HepG2 (cell line): ENCODE measurements around the gene SAC3D1. TPM values are rescaled to one million over a fixed set of nuclear protein-coding genes. Genes with fewer than 3 reads are reported as not detected.

Experiments
- CBX1 ChIP-seq: IDR thresholded peaks from one replicate; pipeline ENCODE4 v1.6.1; 2016; ENCODE audit warnings: antibody characterized with exemption, low read depth
- HMG20B ChIP-seq: conservative IDR thresholded peaks from 2 replicates; pipeline ENCODE4 v1.6.1; 2016; ENCODE audit warnings: missing genetic modification reagents, missing compliant biosample characterization
- SETDB1 ChIP-seq: sonication (generic); formaldehyde crosslinking; IDR thresholded peaks from 2 replicates; pipeline ENCODE4 v1.5.1; 2020; ENCODE audit warnings: missing genetic modification reagents, mild to moderate bottlenecking, borderline replicate concordance
- ZBTB8A ChIP-seq: sonication (generic); formaldehyde crosslinking; IDR thresholded peaks from 2 replicates; pipeline ENCODE4 v1.4.0; 2020; ENCODE audit warnings: mild to moderate bottlenecking, low read depth, missing genetic modification reagents, borderline replicate concordance
- ZFP37 ChIP-seq: sonication (generic); formaldehyde crosslinking; IDR thresholded peaks from 2 replicates; pipeline ENCODE4 v1.4.0; 2020; ENCODE audit warnings: missing genetic modification reagents, borderline replicate concordance
- ZNF17 ChIP-seq: sonication (generic); formaldehyde crosslinking; IDR thresholded peaks from 2 replicates; pipeline ENCODE4 v1.5.0; 2020; ENCODE audit warnings: mild to moderate bottlenecking, missing genetic modification reagents
- ZNF33A ChIP-seq: sonication (generic); formaldehyde crosslinking; IDR thresholded peaks from 2 replicates; pipeline ENCODE4 v1.5.1; 2020; ENCODE audit warnings: missing genetic modification reagents, mild to moderate bottlenecking, moderate library complexity, borderline replicate concordance
- ZNF629 ChIP-seq: sonication (generic); formaldehyde crosslinking; conservative IDR thresholded peaks from 2 replicates; pipeline ENCODE4 v1.5.0; 2020; ENCODE audit warnings: missing genetic modification reagents
- ZNF75D ChIP-seq: sonication (generic); formaldehyde crosslinking; IDR thresholded peaks from 2 replicates; pipeline ENCODE4 v1.8.1; 2023; ENCODE audit warnings: missing genetic modification reagents, mild to moderate bottlenecking, borderline replicate concordance
- ZNF850 ChIP-seq: sonication (generic); formaldehyde crosslinking; conservative IDR thresholded peaks from 2 replicates; pipeline ENCODE4 v1.9.0; 2021; ENCODE audit warnings: mild to moderate bottlenecking, missing genetic modification reagents
- polyA plus RNA-seq, 8 experiments: library from polyadenylated mRNA; depleted of rRNA in 3 of 8; stranded (reverse) in 7 of 8; unstranded in 1 of 8; fragments of >200 nt; fragmentation: Illumina TruSeq in 4 of 8; extraction: Trizol in 4 of 8; gene quantifications; 2 replicates each; pipeline versions ENCODE4 v1.2.1 to v1.2.3, GENCODE V29; 2011 to 2016; ENCODE audit warnings: low read depth in 4 of 8, missing spikeins in 1 of 8, mixed read lengths in 1 of 8; ENCODE audit not compliant: insufficient read depth in 1 of 8
- total RNA-seq, 5 experiments: library from RNA; depleted of rRNA; stranded (reverse); fragments of >200 nt; fragmentation: Illumina TruSeq; extraction: Trizol; gene quantifications; 2 replicates each; pipeline ENCODE4 v1.2.3, GENCODE V29; 2016; ENCODE audit warnings: low read depth in 1 of 5
- TF ChIP-seq, protein P1 (sequence below): sonication (generic); formaldehyde crosslinking; IDR thresholded peaks from 2 replicates; pipeline ENCODE4 v1.4.0; 2020; ENCODE audit warnings: mild to moderate bottlenecking, missing genetic modification reagents
- TF ChIP-seq, protein P2 (sequence below): sonication (generic); formaldehyde crosslinking; IDR thresholded peaks from 2 replicates; pipeline ENCODE4 v1.4.0; 2020; ENCODE audit warnings: missing genetic modification reagents; ENCODE audit errors: not compliant biosample characterization
- TF ChIP-seq, protein P3 (sequence below): sonication (generic); formaldehyde crosslinking; IDR thresholded peaks from 2 replicates; pipeline ENCODE4 v1.5.0; 2020; ENCODE audit warnings: missing genetic modification reagents, mild to moderate bottlenecking, borderline replicate concordance
- TF ChIP-seq, protein P4 (sequence below): IDR thresholded peaks from 2 replicates; pipeline ENCODE4 v1.6.1; 2012; ENCODE audit warnings: inconsistent platforms
- TF ChIP-seq, protein P5 (sequence below), 2 experiments: sonication (generic) in 1 of 2; formaldehyde crosslinking in 1 of 2; IDR thresholded peaks; 2 replicates each; pipeline versions ENCODE4 v1.4.0 to v1.6.1; 2016 to 2020; ENCODE audit warnings: borderline replicate concordance in 1 of 2, low read depth in 1 of 2, mild to moderate bottlenecking in 1 of 2, missing genetic modification reagents in 1 of 2
- TF ChIP-seq, protein P6 (sequence below): sonication (generic); formaldehyde crosslinking; conservative IDR thresholded peaks from 2 replicates; pipeline ENCODE4 v1.4.0; 2020; ENCODE audit warnings: missing genetic modification reagents

The SAC3D1 gene
- total and polyA plus RNA-seq, 2 of the 13 experiments (the other 11 are each of a cell fraction or from before 2014, with no cell fraction given): 7.4 to 36.3 TPM

DNA sequence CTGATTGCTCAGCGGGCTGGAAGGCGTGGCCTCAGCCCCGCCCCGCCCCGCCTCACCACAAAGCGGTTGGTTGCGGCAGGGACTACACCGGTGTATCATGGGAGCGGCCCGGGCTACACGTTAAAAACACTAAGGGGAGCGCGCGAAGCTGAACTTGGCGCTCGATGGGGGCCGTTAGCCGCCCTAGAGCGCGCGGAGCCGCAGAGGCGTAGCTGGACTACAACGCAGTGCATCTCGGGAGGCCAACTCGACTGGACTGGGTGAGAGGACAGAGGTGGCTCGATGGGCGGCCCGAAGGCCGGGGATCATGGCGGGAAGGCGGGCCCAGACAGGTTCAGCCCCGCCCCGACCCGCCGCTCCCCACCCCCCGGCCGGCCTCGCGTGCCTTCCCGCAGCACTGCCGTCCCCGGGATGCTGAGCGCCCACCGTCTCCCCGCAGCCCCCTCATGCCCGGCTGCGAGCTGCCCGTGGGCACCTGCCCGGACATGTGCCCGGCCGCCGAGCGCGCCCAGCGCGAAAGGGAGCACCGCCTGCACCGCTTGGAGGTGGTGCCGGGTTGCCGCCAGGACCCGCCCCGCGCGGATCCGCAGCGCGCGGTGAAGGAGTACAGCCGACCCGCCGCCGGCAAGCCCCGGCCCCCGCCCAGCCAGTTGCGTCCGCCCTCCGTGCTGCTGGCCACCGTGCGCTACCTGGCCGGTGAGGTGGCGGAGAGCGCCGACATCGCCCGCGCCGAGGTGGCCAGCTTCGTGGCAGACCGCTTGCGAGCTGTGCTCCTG, at the start of gene SAC3D1 (continued):
- TF ChIP-seq, protein P1, sequence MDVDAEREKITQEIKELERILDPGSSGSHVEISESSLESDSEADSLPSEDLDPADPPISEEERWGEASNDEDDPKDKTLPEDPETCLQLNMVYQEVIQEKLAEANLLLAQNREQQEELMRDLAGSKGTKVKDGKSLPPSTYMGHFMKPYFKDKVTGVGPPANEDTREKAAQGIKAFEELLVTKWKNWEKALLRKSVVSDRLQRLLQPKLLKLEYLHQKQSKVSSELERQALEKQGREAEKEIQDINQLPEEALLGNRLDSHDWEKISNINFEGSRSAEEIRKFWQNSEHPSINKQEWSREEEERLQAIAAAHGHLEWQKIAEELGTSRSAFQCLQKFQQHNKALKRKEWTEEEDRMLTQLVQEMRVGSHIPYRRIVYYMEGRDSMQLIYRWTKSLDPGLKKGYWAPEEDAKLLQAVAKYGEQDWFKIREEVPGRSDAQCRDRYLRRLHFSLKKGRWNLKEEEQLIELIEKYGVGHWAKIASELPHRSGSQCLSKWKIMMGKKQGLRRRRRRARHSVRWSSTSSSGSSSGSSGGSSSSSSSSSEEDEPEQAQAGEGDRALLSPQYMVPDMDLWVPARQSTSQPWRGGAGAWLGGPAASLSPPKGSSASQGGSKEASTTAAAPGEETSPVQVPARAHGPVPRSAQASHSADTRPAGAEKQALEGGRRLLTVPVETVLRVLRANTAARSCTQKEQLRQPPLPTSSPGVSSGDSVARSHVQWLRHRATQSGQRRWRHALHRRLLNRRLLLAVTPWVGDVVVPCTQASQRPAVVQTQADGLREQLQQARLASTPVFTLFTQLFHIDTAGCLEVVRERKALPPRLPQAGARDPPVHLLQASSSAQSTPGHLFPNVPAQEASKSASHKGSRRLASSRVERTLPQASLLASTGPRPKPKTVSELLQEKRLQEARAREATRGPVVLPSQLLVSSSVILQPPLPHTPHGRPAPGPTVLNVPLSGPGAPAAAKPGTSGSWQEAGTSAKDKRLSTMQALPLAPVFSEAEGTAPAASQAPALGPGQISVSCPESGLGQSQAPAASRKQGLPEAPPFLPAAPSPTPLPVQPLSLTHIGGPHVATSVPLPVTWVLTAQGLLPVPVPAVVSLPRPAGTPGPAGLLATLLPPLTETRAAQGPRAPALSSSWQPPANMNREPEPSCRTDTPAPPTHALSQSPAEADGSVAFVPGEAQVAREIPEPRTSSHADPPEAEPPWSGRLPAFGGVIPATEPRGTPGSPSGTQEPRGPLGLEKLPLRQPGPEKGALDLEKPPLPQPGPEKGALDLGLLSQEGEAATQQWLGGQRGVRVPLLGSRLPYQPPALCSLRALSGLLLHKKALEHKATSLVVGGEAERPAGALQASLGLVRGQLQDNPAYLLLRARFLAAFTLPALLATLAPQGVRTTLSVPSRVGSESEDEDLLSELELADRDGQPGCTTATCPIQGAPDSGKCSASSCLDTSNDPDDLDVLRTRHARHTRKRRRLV (CRISPR knock-in tag): 0 out of 2 replicates have a peak, but pooled peaks have one; percentile 55
- TF ChIP-seq ZFP37 (CRISPR knock-in tag) (0 out of 2 replicates have a peak, but pooled peaks have one; percentile 41), SETDB1 (CRISPR knock-in tag) (no peak), ZNF33A (no peak), ZNF17 (CRISPR knock-in tag) (no peak), HMG20B (no peak), ZNF629 (CRISPR knock-in tag) (no peak), ZNF850 (CRISPR knock-in tag) (no peak), ZBTB8A (CRISPR knock-in tag) (no peak), CBX1 (no peak), ZNF75D (CRISPR knock-in tag) (no peak)
- TF ChIP-seq, protein P2, sequence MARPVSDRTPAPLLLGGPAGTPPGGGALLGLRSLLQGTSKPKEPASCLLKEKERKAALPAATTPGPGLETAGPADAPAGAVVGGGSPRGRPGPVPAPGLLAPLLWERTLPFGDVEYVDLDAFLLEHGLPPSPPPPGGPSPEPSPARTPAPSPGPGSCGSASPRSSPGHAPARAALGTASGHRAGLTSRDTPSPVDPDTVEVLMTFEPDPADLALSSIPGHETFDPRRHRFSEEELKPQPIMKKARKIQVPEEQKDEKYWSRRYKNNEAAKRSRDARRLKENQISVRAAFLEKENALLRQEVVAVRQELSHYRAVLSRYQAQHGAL (CRISPR knock-in tag): peak; percentile 39
- TF ChIP-seq, protein P3, sequence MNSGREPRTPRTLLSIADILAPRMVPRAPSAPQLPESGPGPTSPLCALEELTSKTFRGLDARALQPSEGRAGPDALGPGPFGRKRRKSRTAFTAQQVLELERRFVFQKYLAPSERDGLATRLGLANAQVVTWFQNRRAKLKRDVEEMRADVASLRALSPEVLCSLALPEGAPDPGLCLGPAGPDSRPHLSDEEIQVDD (CRISPR knock-in tag): peak; percentile 66; the same call in 1 of the 2 replicates
- TF ChIP-seq, protein P4, sequence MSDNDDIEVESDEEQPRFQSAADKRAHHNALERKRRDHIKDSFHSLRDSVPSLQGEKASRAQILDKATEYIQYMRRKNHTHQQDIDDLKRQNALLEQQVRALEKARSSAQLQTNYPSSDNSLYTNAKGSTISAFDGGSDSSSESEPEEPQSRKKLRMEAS: peak; percentile 83
- TF ChIP-seq, protein P5, sequence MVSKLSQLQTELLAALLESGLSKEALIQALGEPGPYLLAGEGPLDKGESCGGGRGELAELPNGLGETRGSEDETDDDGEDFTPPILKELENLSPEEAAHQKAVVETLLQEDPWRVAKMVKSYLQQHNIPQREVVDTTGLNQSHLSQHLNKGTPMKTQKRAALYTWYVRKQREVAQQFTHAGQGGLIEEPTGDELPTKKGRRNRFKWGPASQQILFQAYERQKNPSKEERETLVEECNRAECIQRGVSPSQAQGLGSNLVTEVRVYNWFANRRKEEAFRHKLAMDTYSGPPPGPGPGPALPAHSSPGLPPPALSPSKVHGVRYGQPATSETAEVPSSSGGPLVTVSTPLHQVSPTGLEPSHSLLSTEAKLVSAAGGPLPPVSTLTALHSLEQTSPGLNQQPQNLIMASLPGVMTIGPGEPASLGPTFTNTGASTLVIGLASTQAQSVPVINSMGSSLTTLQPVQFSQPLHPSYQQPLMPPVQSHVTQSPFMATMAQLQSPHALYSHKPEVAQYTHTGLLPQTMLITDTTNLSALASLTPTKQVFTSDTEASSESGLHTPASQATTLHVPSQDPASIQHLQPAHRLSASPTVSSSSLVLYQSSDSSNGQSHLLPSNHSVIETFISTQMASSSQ (IDR thresholded peaks at IDR 0.05; ENCODE audit: low read depth): no peak
- TF ChIP-seq, protein P5 (CRISPR knock-in tag; IDR thresholded peaks at IDR 0.05; ENCODE audit: borderline replicate concordance): 0 out of 2 replicates have a peak, but pooled peaks have one; percentile 22
- TF ChIP-seq, protein P6, sequence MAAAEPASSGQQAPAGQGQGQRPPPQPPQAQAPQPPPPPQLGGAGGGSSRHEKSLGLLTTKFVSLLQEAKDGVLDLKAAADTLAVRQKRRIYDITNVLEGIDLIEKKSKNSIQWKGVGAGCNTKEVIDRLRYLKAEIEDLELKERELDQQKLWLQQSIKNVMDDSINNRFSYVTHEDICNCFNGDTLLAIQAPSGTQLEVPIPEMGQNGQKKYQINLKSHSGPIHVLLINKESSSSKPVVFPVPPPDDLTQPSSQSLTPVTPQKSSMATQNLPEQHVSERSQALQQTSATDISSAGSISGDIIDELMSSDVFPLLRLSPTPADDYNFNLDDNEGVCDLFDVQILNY (CRISPR knock-in tag): peak; percentile 88
